K562 (cell line): ENCODE results near the gene PGA3. TPM values are rescaled to one million over a fixed set of nuclear protein-coding genes. Genes with fewer than 3 reads are reported as not detected.
A peak's percentile ranks its signal among the peaks of the same experiment; 100 is the strongest.

Source experiments
- ATAC-seq: fragments of 200-7000 bp; cut with Tn5 transposase; 3 replicates; pipeline ENCODE4 v1.9.1; 2020; ENCODE audit warnings: moderate library complexity
- BruUV-seq: library from RNA; stranded (reverse); fragments of 400-500 nt; replicated peaks from 2 replicates; lab custom pipeline; 2021; lab: Mats Ljungman, UMichigan
- CTCF ChIA-PET: fragments of 300-600 bp; formaldehyde crosslinking; extraction: SDS; loops from one replicate; lab custom pipeline; 2021; ENCODE audit warnings: low intra/inter-chr PET ratio; lab: Yijun Ruan, JAX
- POLR2A ChIA-PET: fragments of 300-600, 350-650 bp; sonication (Branson Sonifier 250); formaldehyde crosslinking; extraction: SDS; loops from one replicate; lab custom pipeline; 2021; ENCODE audit warnings: antibody characterized with exemption, inconsistent platforms; lab: Yijun Ruan, JAX
- DNase-seq, 4 experiments: peaks; one replicate each; pipeline versions ENCODE4 v3.0.0 to v3.0.0-alpha.2; 2011 to 2018; ENCODE audit warnings: low spot score in 3 of 4, mixed read lengths in 3 of 4; ENCODE audit errors: extremely low read depth in 1 of 4
- FAIRE-seq: peaks from 2 replicates; lab custom pipeline; 2011; peaks lifted over from hg19 to GRCh38; lab: Jason Lieb, UNC
- H2AFZ ChIP-seq: 2 replicates; pipeline ENCODE4 v1.6.0; 2011; ENCODE audit warnings: low read depth, low read length, control low read depth, inconsistent platforms
- H3K27ac ChIP-seq: fragments of 200-600 bp; 3 replicates; pipeline ENCODE4 v1.8.0; 2011; ENCODE audit warnings: low read depth, mild to moderate bottlenecking, control low read depth, inconsistent platforms, low read length, moderate library complexity, mixed read lengths; ENCODE audit errors: extremely low read depth
- H3K27me3 ChIP-seq, 2 experiments: fragments of 300-600 bp in 1 of 2; 2 replicates in 1 of 2; 3 replicates in 1 of 2; pipeline versions ENCODE4 v1.6.0 to v1.8.0; 2011; ENCODE audit warnings: inconsistent platforms in 2 of 2, low read length in 2 of 2, mild to moderate bottlenecking in 1 of 2, mixed read lengths in 1 of 2, moderate library complexity in 1 of 2; ENCODE audit not compliant: control insufficient read depth in 2 of 2, insufficient read depth in 2 of 2
- H3K36me3 ChIP-seq: fragments of 300-600 bp; 3 replicates; pipeline ENCODE4 v1.8.0; 2011; ENCODE audit warnings: mild to moderate bottlenecking, low read length, inconsistent platforms; ENCODE audit not compliant: control insufficient read depth, insufficient read depth
- H3K4me1 ChIP-seq, 2 experiments: fragments of 200-600 bp in 1 of 2; replicated peaks in 1 of 2; 2 replicates in 1 of 2; 3 replicates in 1 of 2; pipeline versions ENCODE4 v1.5.1 to v1.8.0; 2011; ENCODE audit warnings: inconsistent platforms in 2 of 2, low read length in 2 of 2, mild to moderate bottlenecking in 1 of 2, mixed read lengths in 1 of 2, moderate library complexity in 1 of 2; ENCODE audit not compliant: control insufficient read depth in 2 of 2, insufficient read depth in 2 of 2
- H3K4me2 ChIP-seq: 2 replicates; pipeline ENCODE4 v1.6.1; 2011; ENCODE audit warnings: low read length, control low read depth, inconsistent platforms, mixed read lengths; ENCODE audit not compliant: insufficient read depth
- H3K4me3 ChIP-seq: fragments of 200-600 bp; sonication (generic), shearing (Covaris generic); 2 replicates; pipeline ENCODE4 v1.5.1; 2016; ENCODE audit warnings: control low read depth, inconsistent platforms
- H3K79me2 ChIP-seq: fragments of 200-600 bp; 3 replicates; pipeline ENCODE4 v1.8.0; 2011; ENCODE audit warnings: low read length, inconsistent platforms; ENCODE audit not compliant: control insufficient read depth, insufficient read depth
- H3K9ac ChIP-seq, 2 experiments: 2 replicates each; pipeline versions ENCODE4 v1.6.0 to v1.6.1; 2011; ENCODE audit warnings: low read depth in 2 of 2, low read length in 2 of 2, control low read depth in 1 of 2, inconsistent platforms in 1 of 2, mild to moderate bottlenecking in 1 of 2, mixed read lengths in 1 of 2; ENCODE audit not compliant: insufficient read depth in 1 of 2
- H3K9me1 ChIP-seq: one replicate; pipeline ENCODE4 v1.6.0; 2011; ENCODE audit warnings: inconsistent platforms, mild to moderate bottlenecking, low read length, moderate library complexity; ENCODE audit not compliant: control insufficient read depth, insufficient read depth
- H3K9me3 ChIP-seq: replicated peaks from 2 replicates; pipeline ENCODE4 v1.5.1; 2011; ENCODE audit warnings: low read depth, low read length, inconsistent platforms; ENCODE audit not compliant: control insufficient read depth, insufficient read depth
- H4K20me1 ChIP-seq: replicated peaks from 2 replicates; pipeline ENCODE4 v1.6.1; 2011; ENCODE audit warnings: low read length, inconsistent platforms, mixed read lengths; ENCODE audit not compliant: control insufficient read depth, insufficient read depth
- CBFA2T3 ChIP-seq: fragments of 450-650 bp; IDR thresholded peaks from 2 replicates; pipeline ENCODE4 v1.6.1; 2017
- CBX5 ChIP-seq: IDR thresholded peaks from 2 replicates; pipeline ENCODE4 v1.6.1; 2014; ENCODE audit warnings: low read depth, borderline replicate concordance
- CC2D1A ChIP-seq: fragments of 450-650 bp; IDR thresholded peaks from 2 replicates; pipeline ENCODE4 v1.6.1; 2017; ENCODE audit warnings: mild to moderate bottlenecking
- FOXM1 ChIP-seq, 2 experiments: fragments of 450-650 bp in 1 of 2; sonication (generic) in 1 of 2; formaldehyde crosslinking in 1 of 2; IDR thresholded peaks; 2 replicates each; pipeline versions ENCODE4 v1.6.1 to v1.9.0; 2017 to 2022; ENCODE audit warnings: low read depth in 2 of 2, mild to moderate bottlenecking in 2 of 2, missing genetic modification reagents in 1 of 2, moderate library complexity in 1 of 2
- PURB ChIP-seq: sonication (generic); formaldehyde crosslinking; IDR thresholded peaks from 2 replicates; pipeline ENCODE4 v1.9.0; 2021; ENCODE audit warnings: low read depth, mild to moderate bottlenecking, missing genetic modification reagents
- SMARCA5 ChIP-seq: fragments of 450-650 bp; IDR thresholded peaks from 2 replicates; pipeline ENCODE4 v1.6.1; 2016
- SOX6 ChIP-seq: fragments of 450-650 bp; IDR thresholded peaks from 2 replicates; pipeline ENCODE4 v1.6.1; 2014; ENCODE audit warnings: mild to moderate bottlenecking
- SPI1 ChIP-seq: IDR thresholded peaks from 2 replicates; pipeline ENCODE4 v1.6.1; 2011; ENCODE audit warnings: low read depth, low read length, control low read depth, borderline replicate concordance
- ZBTB5 ChIP-seq: fragments of 450-650 bp; IDR thresholded peaks from 2 replicates; pipeline ENCODE4 v1.6.1; 2017; ENCODE audit warnings: antibody characterized with exemption
- ZNF23 ChIP-seq: fragments of 250-450 bp; sonication (Bioruptor Pico); IDR thresholded peaks from 2 replicates; pipeline ENCODE4 v1.4.0; 2020; ENCODE audit warnings: mild to moderate bottlenecking
- ZNF408 ChIP-seq: fragments of 250-450 bp; sonication (Bioruptor Pico); IDR thresholded peaks from 2 replicates; pipeline ENCODE4 v1.4.0; 2020; ENCODE audit warnings: low read depth, mild to moderate bottlenecking, moderate library complexity
- ZNF764 ChIP-seq: fragments of 250-450 bp; sonication (Bioruptor Pico); IDR thresholded peaks from 2 replicates; pipeline ENCODE4 v1.4.0; 2020; ENCODE audit warnings: low read depth, mild to moderate bottlenecking, moderate library complexity
- WGBS: fragments of 100-300 bp; shearing (Covaris generic); methylation state at CpG from one replicate; pipeline ENCODE4 v1.1.6; 2016; ENCODE audit warnings: low coverage, mixed read lengths; ENCODE audit not compliant: insufficient coverage; ENCODE audit errors: missing lambda C conversion rate; 5-methylcytosine and 5-hydroxymethylcytosine counted together
- in situ Hi-C: fragments of 300-500 bp; cut with MboI; formaldehyde crosslinking; loops from 4 replicates; pipeline ENCODE4 v1.15.0; 2018; ENCODE audit warnings: inconsistent platforms, mixed read lengths
- intact Hi-C: fragments of 100-400 bp; cut with micrococcal nuclease; formaldehyde crosslinking; loops from 2 replicates; pipeline ENCODE4 v1.14.2; 2022
- polyA plus RNA-seq, 8 experiments: library from polyadenylated mRNA; depleted of rRNA in 4 of 8; stranded (reverse) in 5 of 8; unstranded in 3 of 8; fragments of >200 nt; fragmentation: Nextera tagmentation in 2 of 8; fragmentation: Illumina TruSeq in 1 of 8; extraction: Ambion mirVana in 2 of 8; extraction: Trizol in 1 of 8; gene quantifications; 2 replicates each; pipeline versions ENCODE4 v1.2.1 to v1.2.3, GENCODE V29; 2011 to 2014; ENCODE audit warnings: inconsistent platforms in 1 of 8, missing spikeins in 1 of 8
- total RNA-seq, 7 experiments: library from RNA; depleted of rRNA in 6 of 7; stranded (reverse); fragments of >200 nt in 6 of 7; fragmentation: Illumina TruSeq in 2 of 7; extraction: Trizol in 2 of 7; gene quantifications; 2 replicates each; pipeline versions ENCODE4 v1.2.1 to v1.2.3, GENCODE V29; 2011 to 2021; ENCODE audit warnings: low replicate concordance in 1 of 7
- TF ChIP-seq, protein P1 (sequence below): IDR thresholded peaks from 3 replicates; pipeline ENCODE4 v1.6.1; 2011; ENCODE audit warnings: borderline replicate concordance, mild to moderate bottlenecking; ENCODE audit not compliant: insufficient read length, insufficient read depth

The PGA3 gene
- total and polyA plus RNA-seq, 9 of the 15 experiments (the other 6 are each of a cell fraction or from before 2014, with no cell fraction given) = 0.15 to 0.18 (median 0.18) TPM; not detected in 6

DNA sequence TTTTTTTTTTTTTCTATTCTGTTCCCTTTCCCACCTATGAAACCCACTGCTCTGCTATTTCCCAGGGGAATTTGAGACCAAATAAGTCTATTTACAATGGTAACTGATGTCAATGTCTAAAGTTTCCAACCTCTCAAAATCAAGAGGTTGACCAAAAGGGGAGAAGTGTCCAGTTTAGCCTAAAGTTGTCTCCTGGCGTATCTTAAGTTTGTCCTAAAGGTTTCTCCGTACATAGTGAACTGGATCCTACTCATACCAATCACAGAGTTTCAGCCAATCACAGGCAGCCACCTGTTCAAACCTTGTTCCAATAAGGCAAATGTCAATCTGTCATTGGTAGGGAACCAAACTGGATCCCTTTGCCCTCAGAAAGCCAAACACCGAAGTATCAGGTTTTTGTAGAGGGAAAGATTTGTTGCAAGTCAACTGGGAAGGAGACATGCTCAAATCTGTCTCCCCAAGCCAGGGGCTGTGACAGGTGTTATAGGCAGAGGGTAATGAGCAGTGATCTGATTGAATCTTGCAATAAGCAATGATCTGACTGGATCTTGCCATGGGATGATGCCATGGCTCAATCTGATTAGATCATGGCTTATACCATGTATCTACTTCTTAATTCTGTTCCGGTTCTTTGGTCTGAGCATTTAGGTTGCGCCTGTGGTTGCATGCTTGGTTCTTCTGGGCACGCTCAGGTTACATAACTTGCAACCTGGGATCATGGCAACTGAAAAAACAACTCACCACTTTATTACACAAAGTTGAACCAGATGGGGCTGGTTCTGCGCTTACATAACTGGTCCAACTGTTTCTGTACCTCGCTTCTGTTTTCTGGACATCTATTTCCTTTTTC is 41.0 kb upstream of the PGA3 start:
- peak; percentile 60 to 72 (median 62) for DNase-seq
- peak overlapping the region; percentile 91 for H3K4me2 ChIP-seq
- H3K9me1 ChIP-seq = no peaks in the 10 kb centered on the region
- peak; percentile 57 for FAIRE-seq
- H2AFZ ChIP-seq = peak overlapping the region; percentile 91
- intact Hi-C loops (no loop called here), in situ Hi-C loops (no loop called here)
- H3K9ac ChIP-seq = peak overlapping the region; percentile 71 to 94; a peak in 3 of 4 replicates
- H3K36me3 ChIP-seq = peaks cover 13% of the 10 kb centered on the region; the same call in 1 of the 3 replicates
- ChIA-PET POLR2A (interaction anchor here (1.1 kb wide), 1 partner anchor 14 kb away, joined by 6 read pairs; no protein-coding TSS in a partner anchor), CTCF (no interaction called here)
- no peaks in the 10 kb centered on the region for H3K27me3 ChIP-seq
- H3K79me2 ChIP-seq = peaks cover 34% of the 10 kb centered on the region
- no peaks in the 10 kb centered on the region for H4K20me1 ChIP-seq
- TSS peak; percentile 87 for BruUV-seq
- H3K9me3 ChIP-seq = no peaks in the 10 kb centered on the region
- peak overlapping the region; percentile 69 for H3K4me3 ChIP-seq
- WGBS = 62% methylated on average over 8 of the region's 8 CpGs
- ATAC-seq = no peak
- peaks cover 29 to 37% of the 10 kb centered on the region in 2 experiments for H3K4me1 ChIP-seq
- H3K27ac ChIP-seq = peak overlapping the region; percentile 93
- no peak for TF ChIP-seq ZNF764 (CRISPR knock-in tag)
- no peak for TF ChIP-seq SPI1
- TF ChIP-seq CC2D1A = peak; percentile 90; the same call in 1 of the 2 replicates
- TF ChIP-seq FOXM1 (IDR thresholded peaks at IDR 0.05; ENCODE audit: low read depth) = peak; percentile 58
- TF ChIP-seq FOXM1 (CRISPR knock-in tag; IDR thresholded peaks at IDR 0.05; ENCODE audit: low read depth) = no peak
- TF ChIP-seq PURB (CRISPR knock-in tag) = no peak
- TF ChIP-seq, protein P1, sequence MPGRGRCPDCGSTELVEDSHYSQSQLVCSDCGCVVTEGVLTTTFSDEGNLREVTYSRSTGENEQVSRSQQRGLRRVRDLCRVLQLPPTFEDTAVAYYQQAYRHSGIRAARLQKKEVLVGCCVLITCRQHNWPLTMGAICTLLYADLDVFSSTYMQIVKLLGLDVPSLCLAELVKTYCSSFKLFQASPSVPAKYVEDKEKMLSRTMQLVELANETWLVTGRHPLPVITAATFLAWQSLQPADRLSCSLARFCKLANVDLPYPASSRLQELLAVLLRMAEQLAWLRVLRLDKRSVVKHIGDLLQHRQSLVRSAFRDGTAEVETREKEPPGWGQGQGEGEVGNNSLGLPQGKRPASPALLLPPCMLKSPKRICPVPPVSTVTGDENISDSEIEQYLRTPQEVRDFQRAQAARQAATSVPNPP = no peak
- no peak for TF ChIP-seq CBFA2T3
- no peak for TF ChIP-seq ZNF408 (CRISPR knock-in tag)
- no peak for TF ChIP-seq SOX6
- peak; percentile 88 for TF ChIP-seq ZBTB5
- TF ChIP-seq SMARCA5 = 0 out of 2 replicates have a peak, but pooled peaks have one; percentile 24
- no peak for TF ChIP-seq ZNF23 (CRISPR knock-in tag)
- TF ChIP-seq CBX5 = no peak
